GM19035 (cell line): Measurements from ENCODE around the gene ADAM21.
"Not testable (repeated sequence)": the region's sequence is repeated elsewhere in the genome, so short reads cannot be mapped to it uniquely, and the experiment has no call there.

ENCODE experiments used
- ATAC-seq: cut with Tn5 transposase; IDR thresholded peaks from one replicate; pipeline ENCODE4 v1.9.1; 2021; ENCODE audit not compliant: unreplicated experiment

Gene ADAM21

GRCh38 chr14:70477356-70478105 lies 25.6 kb downstream of the ADAM21 start:
- ATAC-seq: not testable (repeated sequence)

GRCh38 chr14:70489579-70490200 lies 37.7 kb downstream of the ADAM21 start:
- ATAC-seq: no peak

- no peak for ATAC-seq
Measured at GRCh38 chr14:70498191-70498590, 46.2 kb downstream of the ADAM21 start.
